Activated CD4-positive, alpha-beta T cell treated with anti-CD3 and anti-CD28 coated beads, Interleukin-2, amount 10 ng/mL, durations not matched to agents 24 days and 14 days (primary cell): ENCODE measurements around the gene SRP72. TPM values are rescaled to one million over a fixed set of nuclear protein-coding genes. Genes with fewer than 3 reads are reported as not detected.

Experiments
- DNase-seq: peaks from one replicate; pipeline ENCODE4 v3.0.0; 2022
- H3K27ac Mint-ChIP-seq: one replicate; pipeline ENCODE4 v1.8.0; 2022; ENCODE audit warnings: mild to moderate bottlenecking, mixed read lengths
- H3K27me3 Mint-ChIP-seq: one replicate; pipeline ENCODE4 v1.8.0; 2022; ENCODE audit warnings: mixed read lengths
- H3K36me3 Mint-ChIP-seq: one replicate; pipeline ENCODE4 v1.8.0; 2022; ENCODE audit warnings: low read depth, mild to moderate bottlenecking, mixed read lengths
- H3K4me1 Mint-ChIP-seq: one replicate; pipeline ENCODE4 v1.8.0; 2021; ENCODE audit warnings: mixed read lengths
- H3K4me3 Mint-ChIP-seq: one replicate; pipeline ENCODE4 v1.8.0; 2022; ENCODE audit warnings: mild to moderate bottlenecking, moderate library complexity, mixed read lengths
- H3K9me3 Mint-ChIP-seq: one replicate; pipeline ENCODE4 v1.8.0; 2021; ENCODE audit warnings: mixed read lengths
- intact Hi-C: fragments of 100-400 bp; cut with micrococcal nuclease; formaldehyde crosslinking; loops from one replicate; pipeline ENCODE4 v1.15.1; 2023
- total RNA-seq: library from RNA; stranded (reverse); gene quantifications from 2 replicates; pipeline ENCODE4 v1.2.3, GENCODE V29; 2022

SRP72 gene
- total RNA-seq, 1 donor from 2014 or later: 202 TPM

DNA sequence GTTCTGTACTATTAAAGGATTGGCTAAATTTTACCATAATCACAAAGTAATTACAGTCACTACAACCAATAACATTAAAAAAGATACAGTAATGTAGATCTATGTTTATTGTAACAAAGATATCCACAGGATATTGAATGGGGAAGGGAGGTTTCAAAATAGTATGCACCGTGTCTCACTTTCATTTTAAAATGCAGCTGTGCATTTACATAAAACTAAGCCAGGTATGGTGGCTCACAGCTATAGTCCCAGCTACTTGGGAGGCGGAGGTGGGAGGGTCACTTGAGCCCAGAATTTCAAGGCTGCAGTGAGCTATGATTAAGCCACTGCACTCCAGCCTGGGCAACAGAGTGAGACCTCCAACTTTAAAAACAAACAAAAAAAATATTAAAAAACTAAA, 8.5 kb downstream of the SRP72 start:
- Mint-ChIP-seq H3K27ac (no peak overlapping the region), H3K27me3 (no peaks in the 10 kb centered on the region), H3K4me1 (peaks cover 4% of the 10 kb centered on the region), H3K4me3 (no peak overlapping the region), H3K9me3 (no peaks in the 10 kb centered on the region), H3K36me3 (peaks cover 73% of the 10 kb centered on the region)
- no peak for DNase-seq
- intact Hi-C loops: no loop called here

DNA sequence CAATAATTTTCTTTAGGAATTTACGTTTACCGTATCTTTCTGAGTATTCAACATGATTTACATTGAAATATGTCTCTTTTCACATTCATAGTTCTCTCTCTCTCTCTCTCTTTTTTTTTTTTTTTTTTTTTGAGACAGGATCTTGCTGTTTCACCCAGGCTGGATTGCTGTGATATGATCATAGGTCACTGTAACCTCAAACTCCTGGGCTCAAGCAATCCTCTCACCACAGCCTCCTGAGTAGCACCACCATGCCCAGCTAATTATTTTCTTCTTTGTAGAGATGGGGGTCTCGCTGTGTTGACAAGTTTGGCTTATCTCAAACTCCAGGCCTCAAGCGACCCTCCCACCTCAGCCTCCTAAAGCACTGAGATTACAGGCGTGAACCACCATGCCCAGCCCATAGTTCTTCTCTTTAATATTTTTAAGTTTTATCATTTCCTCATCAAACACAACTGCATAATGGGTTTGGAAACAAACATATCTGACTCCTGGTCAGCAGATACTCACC, 9.8 kb downstream of the SRP72 start:
- Mint-ChIP-seq H3K27ac (no peak overlapping the region), H3K27me3 (no peaks in the 10 kb centered on the region), H3K4me3 (no peak overlapping the region), H3K36me3 (peaks cover 64% of the 10 kb centered on the region), H3K4me1 (peaks cover 4% of the 10 kb centered on the region), H3K9me3 (no peaks in the 10 kb centered on the region)
- intact Hi-C loops: no loop called here
- DNase-seq: no peak

DNA sequence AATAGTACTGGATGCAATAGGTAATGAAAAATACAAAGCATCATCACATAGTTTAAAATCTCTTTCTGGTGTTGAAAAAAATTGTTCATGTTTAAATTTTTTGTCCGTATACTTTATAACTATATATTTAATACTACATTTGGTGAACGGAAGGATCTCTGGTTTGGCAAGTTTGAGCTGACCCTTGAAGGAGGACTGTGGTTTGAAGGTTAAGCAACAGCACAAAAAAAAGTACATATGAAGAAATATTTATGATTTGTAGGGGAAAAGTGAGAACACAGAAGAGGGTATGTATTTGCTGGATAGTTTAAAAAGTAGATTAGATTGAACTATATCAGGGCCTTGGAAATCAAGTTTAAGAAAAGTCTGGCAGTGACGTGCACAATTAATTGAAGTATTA, 13.3 kb downstream of the SRP72 start:
- H3K27me3 Mint-ChIP-seq: no peaks in the 10 kb centered on the region
- DNase-seq: no peak
- no peak overlapping the region for H3K4me3 Mint-ChIP-seq
- no peak overlapping the region for H3K27ac Mint-ChIP-seq
- peaks cover 2% of the 10 kb centered on the region for H3K4me1 Mint-ChIP-seq
- intact Hi-C loops: no loop called here
- peaks cover 53% of the 10 kb centered on the region for H3K36me3 Mint-ChIP-seq
- H3K9me3 Mint-ChIP-seq: no peaks in the 10 kb centered on the region

DNA sequence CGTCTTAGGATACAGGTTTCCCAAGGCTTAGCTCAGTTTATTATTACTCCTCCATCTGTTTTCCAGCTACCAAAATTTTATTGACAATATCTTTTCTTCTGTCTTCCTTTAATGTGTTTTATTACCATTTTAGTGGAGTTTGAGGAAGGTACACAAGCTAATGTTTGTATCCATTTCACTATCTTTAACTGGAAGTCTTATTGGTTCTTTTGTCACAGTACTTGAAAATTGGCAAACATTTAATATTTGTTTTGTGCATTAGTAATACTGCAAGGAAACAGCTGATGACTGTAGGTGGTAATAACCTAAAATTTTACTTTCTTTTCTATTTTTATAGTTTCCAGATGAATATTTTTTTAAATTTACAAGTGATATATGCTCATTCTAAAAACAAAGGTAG, 28.8 kb downstream of the SRP72 start:
- Mint-ChIP-seq H3K36me3 (peaks cover 60% of the 10 kb centered on the region), H3K9me3 (no peaks in the 10 kb centered on the region), H3K27me3 (no peaks in the 10 kb centered on the region), H3K27ac (no peak overlapping the region), H3K4me1 (no peaks in the 10 kb centered on the region), H3K4me3 (no peak overlapping the region)
- intact Hi-C loops: no loop called here
- DNase-seq: no peak

DNA sequence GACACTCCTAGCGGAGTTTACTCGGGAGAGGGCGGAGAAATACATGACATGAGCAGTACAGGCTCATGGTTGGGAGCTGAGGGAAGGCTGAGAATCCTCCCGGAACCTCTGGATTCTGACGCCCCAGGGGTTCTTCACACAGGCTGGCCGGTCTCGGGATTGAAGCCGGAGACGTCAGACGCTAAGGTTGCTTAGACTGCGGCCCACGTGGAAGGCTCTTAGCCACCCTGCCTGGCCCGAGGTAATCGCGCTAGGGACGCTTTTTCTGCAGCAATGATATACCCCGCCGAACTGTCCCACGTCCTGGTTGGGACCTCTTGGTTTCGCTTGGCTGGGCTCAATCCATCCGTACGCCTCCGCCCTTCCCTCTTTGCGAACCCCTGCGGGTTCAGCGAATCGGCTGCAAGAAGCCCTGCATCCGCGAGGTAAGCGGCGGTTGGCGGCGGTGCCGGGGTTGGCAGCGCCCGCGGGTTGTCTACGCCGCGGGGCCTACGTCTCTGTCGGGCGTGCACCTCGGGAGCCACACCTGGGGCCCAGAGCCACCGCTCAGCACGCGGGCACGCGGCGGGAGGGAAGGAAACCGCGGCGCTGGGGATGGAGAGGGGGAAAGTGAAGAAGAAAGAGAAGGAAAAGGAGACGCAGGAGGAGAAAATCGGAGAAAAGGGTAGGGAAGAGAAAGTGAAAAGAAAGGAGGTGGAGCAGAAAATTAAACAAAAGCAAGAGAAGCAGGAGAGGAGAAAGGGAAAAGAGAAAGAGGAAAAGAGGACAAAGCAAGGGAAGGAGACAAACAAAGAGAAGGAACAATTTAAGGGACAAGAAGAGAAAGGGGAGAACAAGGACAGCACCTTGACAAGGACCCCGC, 38.1 kb downstream of the SRP72 start, which contains the start of gene ARL9:
Gene ARL9, plus strand, starts transcription at position 523 of the 862 bp plus-strand sequence. Its CDS starts 72 bp downstream, at position 595.
- Mint-ChIP-seq H3K9me3 (no peaks in the 10 kb centered on the region), H3K36me3 (peaks cover 19% of the 10 kb centered on the region), H3K4me3 (peak within 1 kb of the TSS; percentile 87), H3K27ac (peak within 1 kb of the TSS; percentile 60), H3K4me1 (peaks cover 15% of the 10 kb centered on the region), H3K27me3 (peaks cover 13% of the 10 kb centered on the region)
- DNase-seq: peak; percentile 87
- intact Hi-C loops: loop anchor here (2.0 to 5.0 kb wide), 3 partner anchors 39 to 332 kb away; no protein-coding TSS in a partner anchor

DNA sequence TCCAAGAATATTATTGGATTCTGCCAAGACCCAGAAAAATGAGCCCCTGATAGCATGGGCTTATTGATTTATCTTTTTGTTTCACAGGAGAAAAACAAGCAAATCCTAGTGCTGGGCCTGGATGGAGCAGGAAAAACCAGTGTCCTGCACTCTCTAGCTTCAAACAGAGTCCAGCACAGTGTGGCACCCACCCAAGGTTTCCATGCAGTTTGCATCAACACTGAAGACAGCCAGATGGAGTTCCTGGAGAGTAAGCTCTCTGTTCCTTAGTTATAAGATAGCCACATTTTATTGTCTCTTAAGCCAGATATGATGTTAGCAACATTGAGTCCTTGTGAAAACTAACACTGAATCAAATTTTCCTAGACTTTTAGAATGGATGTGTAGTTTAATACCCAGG, 43.7 kb downstream of the SRP72 start:
- Mint-ChIP-seq H3K36me3 (no peaks in the 10 kb centered on the region), H3K4me3 (no peak overlapping the region), H3K27me3 (peaks cover 25% of the 10 kb centered on the region), H3K27ac (no peak overlapping the region), H3K9me3 (no peaks in the 10 kb centered on the region), H3K4me1 (peaks cover 3% of the 10 kb centered on the region)
- DNase-seq: no peak
- intact Hi-C loops: no loop called here

DNA sequence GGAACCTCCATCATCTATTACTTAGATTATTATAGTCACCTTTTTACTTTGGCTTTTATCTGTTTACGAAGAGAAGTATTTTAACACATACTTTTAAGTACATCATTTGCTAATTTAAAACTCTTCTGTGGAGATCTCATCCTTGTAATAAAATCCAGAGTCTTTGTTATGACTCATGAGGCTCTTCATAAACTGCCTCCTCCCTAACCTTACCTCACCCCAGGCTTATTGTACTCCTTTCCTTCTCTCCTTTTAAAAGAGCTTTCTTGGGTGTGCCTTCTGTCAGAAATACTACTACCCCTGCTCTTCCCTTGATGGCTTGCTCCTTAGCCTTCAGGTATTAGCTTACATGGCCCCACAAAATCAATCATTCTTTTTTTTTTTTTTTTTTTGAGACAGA, 44.7 kb downstream of the SRP72 start:
- Mint-ChIP-seq H3K27ac (no peak overlapping the region), H3K27me3 (peaks cover 18% of the 10 kb centered on the region), H3K9me3 (no peaks in the 10 kb centered on the region), H3K36me3 (no peaks in the 10 kb centered on the region), H3K4me1 (no peaks in the 10 kb centered on the region), H3K4me3 (no peak overlapping the region)
- DNase-seq: no peak
- intact Hi-C loops: no loop called here

DNA sequence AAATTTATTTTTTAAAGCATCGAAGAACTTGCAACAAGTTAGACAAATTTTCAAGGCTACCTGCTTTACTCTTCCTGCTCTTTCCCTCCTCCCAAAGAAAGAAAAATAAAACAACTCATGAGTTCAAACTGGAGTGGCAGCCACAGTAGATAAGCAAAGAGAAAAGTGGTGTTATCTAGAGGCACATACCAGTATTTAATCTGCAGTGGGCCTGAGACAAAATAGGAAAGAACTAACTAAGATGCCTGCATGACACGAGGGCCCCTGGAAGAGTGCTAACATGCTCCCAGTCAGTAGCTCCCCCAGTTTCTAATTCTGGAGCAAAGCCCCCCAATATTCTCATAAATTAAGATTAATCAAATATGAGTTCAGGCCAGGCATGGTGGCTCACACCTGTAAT, 46.1 kb downstream of the SRP72 start:
- Mint-ChIP-seq H3K4me3 (no peak overlapping the region), H3K9me3 (no peaks in the 10 kb centered on the region), H3K4me1 (no peaks in the 10 kb centered on the region), H3K36me3 (no peaks in the 10 kb centered on the region), H3K27ac (no peak overlapping the region), H3K27me3 (peaks cover 23% of the 10 kb centered on the region)
- intact Hi-C loops: no loop called here
- DNase-seq: no peak

DNA sequence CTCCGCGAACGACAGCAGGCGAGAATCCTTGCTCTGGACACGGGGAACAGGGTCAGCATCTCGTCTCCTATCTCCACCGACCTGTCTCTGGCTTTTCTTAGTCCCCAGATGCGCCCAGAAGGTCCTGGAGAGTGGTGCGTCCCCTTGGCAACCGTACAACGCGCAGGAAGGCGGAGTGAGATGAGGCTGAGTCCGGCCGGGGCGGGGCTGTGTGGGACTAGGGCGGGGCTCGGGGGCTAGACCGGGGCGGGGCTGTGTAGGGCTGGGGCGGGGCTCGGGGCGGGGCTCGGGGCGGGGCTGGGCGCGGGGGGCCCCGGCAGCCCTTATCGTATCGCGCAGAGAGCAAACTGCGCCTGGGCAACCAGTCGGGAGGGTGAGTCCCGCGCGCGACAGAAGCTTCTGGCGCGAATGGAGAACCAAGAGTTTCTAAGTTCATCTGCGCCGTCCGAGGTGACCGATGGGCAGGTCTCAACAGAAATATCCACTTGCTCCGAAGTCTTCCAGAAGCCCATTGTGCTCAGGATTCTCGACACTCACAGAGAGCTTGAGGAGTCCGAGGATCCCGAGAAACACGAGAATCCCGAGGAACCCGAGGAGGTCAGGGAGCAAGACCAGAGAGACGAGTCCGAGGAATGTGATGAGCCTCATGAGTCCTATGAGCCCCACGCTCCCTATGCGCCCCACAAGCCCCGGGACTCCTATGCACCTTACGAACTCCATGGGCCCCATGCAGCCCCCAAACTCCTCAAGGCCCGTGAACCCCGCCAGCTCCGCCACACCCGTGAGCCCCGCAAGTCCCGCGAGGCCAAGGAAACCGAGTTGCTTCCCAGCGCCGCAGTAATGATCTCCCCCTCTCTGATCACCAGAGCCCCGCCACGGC, 63.1 kb downstream of the SRP72 start:
- intact Hi-C loops: loop anchor here (2.0 kb wide), 3 partner anchors 14 to 126 kb away; partner anchors contain the start of gene PPAT
- H3K27me3 Mint-ChIP-seq: peaks cover 28% of the 10 kb centered on the region
- no peak overlapping the region for H3K4me3 Mint-ChIP-seq
- no peaks in the 10 kb centered on the region for H3K9me3 Mint-ChIP-seq
- H3K36me3 Mint-ChIP-seq: no peaks in the 10 kb centered on the region
- no peaks in the 10 kb centered on the region for H3K4me1 Mint-ChIP-seq
- peak; percentile 92 for DNase-seq
- no peak overlapping the region for H3K27ac Mint-ChIP-seq

DNA sequence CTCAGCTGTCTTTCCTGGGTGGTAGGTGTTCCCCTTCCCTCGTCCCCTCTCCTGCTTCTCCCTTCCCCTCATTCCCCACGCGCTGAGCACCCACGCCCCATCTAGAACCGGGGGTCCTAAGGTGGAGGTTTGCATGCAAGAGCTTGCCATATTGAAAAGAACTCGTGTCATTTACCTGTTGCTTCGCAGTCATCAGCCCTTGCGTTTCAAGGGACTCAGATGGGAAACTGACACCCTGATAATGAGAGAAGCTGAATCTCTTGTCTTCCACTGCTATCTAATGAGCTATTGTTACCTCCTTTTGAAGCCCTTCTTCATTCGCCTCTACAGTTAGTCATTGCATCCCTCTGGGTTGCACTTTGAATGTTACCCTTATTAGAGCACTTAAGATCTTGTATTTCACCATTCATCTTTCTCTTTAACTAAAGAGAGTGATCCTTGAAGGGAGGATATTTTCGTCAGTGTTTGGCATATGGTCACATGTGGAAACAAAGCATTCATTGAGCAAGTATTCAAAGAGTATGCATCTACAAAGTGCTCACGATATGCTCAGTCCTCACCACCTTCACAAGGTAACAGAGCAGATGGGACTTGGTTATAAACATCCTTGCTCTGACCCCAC, 63.8 kb downstream of the SRP72 start:
- Mint-ChIP-seq H3K4me1 (no peaks in the 10 kb centered on the region), H3K9me3 (no peaks in the 10 kb centered on the region), H3K27me3 (peaks cover 24% of the 10 kb centered on the region), H3K36me3 (no peaks in the 10 kb centered on the region), H3K4me3 (no peak overlapping the region), H3K27ac (no peak overlapping the region)
- intact Hi-C loops: loop anchor here (2.0 kb wide), 3 partner anchors 14 to 126 kb away; partner anchors contain the start of gene PPAT
- no peak for DNase-seq

DNA sequence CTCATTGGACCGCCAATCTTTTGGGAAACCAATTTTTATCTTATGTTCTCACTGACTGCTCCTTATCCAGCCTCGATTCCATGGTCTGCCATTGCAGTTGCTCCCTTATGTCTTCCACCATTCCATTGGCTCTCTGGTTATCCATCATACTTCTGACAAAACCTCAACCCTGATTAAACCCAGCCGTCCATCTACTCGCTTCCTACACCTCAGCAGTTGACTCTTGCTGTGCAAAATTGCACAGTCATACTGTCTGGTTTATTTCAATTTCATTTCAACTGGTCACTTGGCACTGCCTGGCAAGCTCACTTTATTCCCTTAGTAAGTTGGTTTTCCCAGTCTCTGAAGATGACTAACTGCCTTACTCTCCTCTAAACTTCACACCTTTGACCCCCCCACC, 64.4 kb downstream of the SRP72 start:
- Mint-ChIP-seq H3K27me3 (peaks cover 21% of the 10 kb centered on the region), H3K4me3 (no peak overlapping the region), H3K4me1 (no peaks in the 10 kb centered on the region), H3K27ac (no peak overlapping the region), H3K9me3 (no peaks in the 10 kb centered on the region), H3K36me3 (no peaks in the 10 kb centered on the region)
- DNase-seq: no peak
- intact Hi-C loops: loop anchor here (2.0 kb wide), 3 partner anchors 13 to 125 kb away; partner anchors contain the start of gene PPAT

DNA sequence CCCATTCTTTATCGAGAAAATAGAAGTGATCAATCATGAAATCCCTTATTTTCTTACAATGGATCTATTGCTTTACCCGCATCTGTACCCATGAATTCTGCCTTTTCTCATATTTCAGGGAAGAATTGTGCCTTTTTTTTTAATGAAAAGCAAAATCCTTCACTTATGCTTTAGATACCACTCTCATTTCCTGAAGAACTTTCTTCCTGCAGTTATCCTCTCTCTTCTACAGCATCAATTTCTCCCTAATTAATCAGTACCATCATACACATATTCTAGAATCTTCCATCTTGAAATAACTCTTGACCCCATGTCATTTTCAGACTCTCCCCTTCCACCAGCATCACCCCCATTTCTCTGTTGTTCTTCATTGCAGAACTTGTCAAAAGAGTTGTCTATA, 64.8 kb downstream of the SRP72 start:
- no peak for DNase-seq
- H3K9me3 Mint-ChIP-seq: no peaks in the 10 kb centered on the region
- H3K27ac Mint-ChIP-seq: no peak overlapping the region
- peaks cover 19% of the 10 kb centered on the region for H3K27me3 Mint-ChIP-seq
- no peaks in the 10 kb centered on the region for H3K36me3 Mint-ChIP-seq
- H3K4me1 Mint-ChIP-seq: no peaks in the 10 kb centered on the region
- H3K4me3 Mint-ChIP-seq: no peak overlapping the region
- intact Hi-C loops: no loop called here

DNA sequence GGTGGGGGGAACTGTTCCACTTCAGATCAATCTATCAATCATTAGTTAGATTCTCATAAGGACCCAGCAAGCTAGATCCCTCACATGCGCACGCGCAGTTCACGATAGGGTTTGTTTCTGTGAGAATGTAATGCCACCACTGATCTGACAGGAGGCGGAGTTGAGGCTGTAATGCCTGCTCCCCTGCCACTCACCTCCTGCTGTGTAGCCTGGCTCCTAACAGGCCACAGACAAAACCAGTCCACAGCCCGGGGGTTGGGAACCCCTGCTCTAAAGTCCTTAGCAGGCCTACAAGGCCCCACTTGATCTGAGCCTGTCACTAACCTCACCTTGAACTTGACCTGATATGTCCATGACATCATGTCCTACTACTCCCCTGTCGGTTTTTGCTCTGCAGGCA, 68.5 kb downstream of the SRP72 start:
- Mint-ChIP-seq H3K27ac (no peak overlapping the region), H3K4me1 (no peaks in the 10 kb centered on the region), H3K9me3 (no peaks in the 10 kb centered on the region), H3K27me3 (peaks cover 11% of the 10 kb centered on the region), H3K4me3 (no peak overlapping the region), H3K36me3 (no peaks in the 10 kb centered on the region)
- DNase-seq: no peak
- intact Hi-C loops: no loop called here
